Transverse colon (tissue), 4 donors: Measurements from ENCODE around the gene CRB2. TPM values are rescaled to one million over a fixed set of nuclear protein-coding genes. Genes with fewer than 3 reads are reported as not detected.

Source experiments
- DNase-seq: peaks from one replicate; pipeline ENCODE4 v3.0.0-alpha.2; 2019
- H3K27ac ChIP-seq, 4 donors: fragments of 200-600 bp; sonication (generic); 2 replicates each; pipeline ENCODE4 v1.5.1; 2016 to 2018; ENCODE audit warnings: inconsistent platforms in 4 of 4
- H3K27me3 ChIP-seq: fragments of 200-600 bp; sonication (generic); 2 replicates; pipeline ENCODE4 v1.5.1; 2017; ENCODE audit warnings: inconsistent platforms
- H3K36me3 ChIP-seq, 4 donors: fragments of 200-600 bp; sonication (generic); 2 replicates each; pipeline ENCODE4 v1.5.1; 2017 to 2019; ENCODE audit warnings: inconsistent platforms in 4 of 4
- H3K4me1 ChIP-seq, 4 donors: fragments of 200-600 bp; sonication (generic); 2 replicates each; pipeline ENCODE4 v1.5.1; 2017 to 2020; ENCODE audit warnings: inconsistent platforms in 4 of 4
- H3K4me3 ChIP-seq, 4 donors: fragments of 200-600 bp; sonication (generic); 1 replicate in 1 of 4; 2 replicates in 3 of 4; pipeline versions ENCODE4 v1.5.1 to v1.6.1; 2017 to 2019; ENCODE audit warnings: inconsistent platforms in 4 of 4
- H3K9me3 ChIP-seq, 2 donors: fragments of 200-600 bp; sonication (generic); 2 replicates each; pipeline ENCODE4 v1.5.1; 2017 to 2019; ENCODE audit warnings: inconsistent platforms in 2 of 2
- EP300 ChIP-seq: sonication (generic); formaldehyde crosslinking; IDR thresholded peaks from one replicate; pipeline ENCODE4 v1.6.1; 2017; ENCODE audit warnings: antibody characterized with exemption, low read depth
- POLR2A ChIP-seq: fragments of 450-650 bp; IDR thresholded peaks from one replicate; pipeline ENCODE4 v1.6.1; 2016; ENCODE audit warnings: antibody characterized with exemption, mild to moderate bottlenecking, moderate library complexity
- POLR2AphosphoS5 ChIP-seq, 3 donors: sonication (generic); formaldehyde crosslinking; IDR thresholded peaks; one replicate each; pipeline ENCODE4 v1.6.1; 2016; ENCODE audit warnings: antibody characterized with exemption in 3 of 3
- WGBS, 2 donors: methylation state at CpG; one replicate each; pipeline ENCODE4 v1.1.5; 2018; ENCODE audit warnings: low coverage in 1 of 2; 5-methylcytosine and 5-hydroxymethylcytosine counted together
- in situ Hi-C, 4 donors: fragments of 200-750 bp; cut with MboI; loops; one replicate each; pipeline versions ENCODE4 v1.15.0 to v1.15.1; 2017; ENCODE audit warnings: low sequenced_read_pairs in 3 of 4, low pct_ligation_motif_present in 1 of 4, low pct_unique_long_range_greater_than_20kb in 1 of 4
- intact Hi-C: fragments of 100-400 bp; cut with DNase I; formaldehyde crosslinking; loops from one replicate; pipeline ENCODE4 v1.15.1; 2023; ENCODE audit warnings: low total_unique reads
- total RNA-seq, 4 donors: library from RNA; depleted of rRNA; stranded (reverse); fragments of >200 nt; gene quantifications; one replicate each; pipeline ENCODE4 v1.1.0, GENCODE V29; 2016
- TF ChIP-seq, protein P1 (sequence below), 5 experiments: fragments of 200-600 bp in 3 of 5; fragments of 450-650 bp in 2 of 5; sonication (generic) in 3 of 5; IDR thresholded peaks; 1 replicate in 2 of 5; 2 replicates in 3 of 5; pipeline ENCODE4 v1.5.1; 2016 to 2017; ENCODE audit warnings: antibody characterized with exemption in 5 of 5, inconsistent platforms in 3 of 5, mild to moderate bottlenecking in 2 of 5, moderate library complexity in 1 of 5

The CRB2 gene
- total RNA-seq, 4 donors from 2014 or later, result 0.32 to 0.82 (median 0.75) TPM; not detected in 1

DNA sequence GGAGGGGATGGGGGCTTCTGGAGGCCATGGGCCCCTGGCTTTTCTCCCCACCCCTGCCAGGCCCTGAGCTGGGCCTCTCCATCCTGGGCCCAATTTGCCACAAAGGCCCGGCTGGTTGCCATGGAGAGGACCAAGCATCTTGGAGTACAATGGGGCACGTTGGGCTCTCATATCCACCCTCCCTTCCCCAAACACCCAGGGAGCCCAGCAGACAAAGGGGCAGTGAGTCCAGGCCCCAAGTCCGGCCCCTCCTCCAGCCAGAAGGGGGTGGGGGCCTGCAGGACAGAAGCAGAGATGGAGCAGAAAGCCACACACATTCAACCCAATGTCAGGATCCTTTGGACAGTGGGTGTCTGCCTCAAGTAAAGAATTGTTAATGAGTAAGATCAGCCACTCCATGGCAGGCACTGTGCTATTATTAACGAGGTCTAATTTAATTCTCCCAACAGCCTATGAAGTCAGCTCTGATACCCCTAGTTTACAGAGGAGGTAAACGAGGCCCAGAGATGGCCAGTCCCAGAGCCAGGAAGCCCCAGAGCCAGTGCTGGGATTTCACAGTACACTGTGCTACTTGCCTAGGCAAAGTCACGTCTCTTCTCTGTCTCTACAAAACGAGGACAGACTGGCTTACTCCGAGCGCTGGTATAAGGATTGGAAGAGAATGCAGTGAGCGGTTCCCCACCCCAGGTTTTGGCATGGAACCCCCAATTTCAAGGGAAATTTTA, 2.3 kb downstream of the CRB2 start:
- 81% methylated on average over 10 of the region's 10 CpGs; no CpG with 5 or more reads in 1 of the 2 donors for WGBS, 2 donors

DNA sequence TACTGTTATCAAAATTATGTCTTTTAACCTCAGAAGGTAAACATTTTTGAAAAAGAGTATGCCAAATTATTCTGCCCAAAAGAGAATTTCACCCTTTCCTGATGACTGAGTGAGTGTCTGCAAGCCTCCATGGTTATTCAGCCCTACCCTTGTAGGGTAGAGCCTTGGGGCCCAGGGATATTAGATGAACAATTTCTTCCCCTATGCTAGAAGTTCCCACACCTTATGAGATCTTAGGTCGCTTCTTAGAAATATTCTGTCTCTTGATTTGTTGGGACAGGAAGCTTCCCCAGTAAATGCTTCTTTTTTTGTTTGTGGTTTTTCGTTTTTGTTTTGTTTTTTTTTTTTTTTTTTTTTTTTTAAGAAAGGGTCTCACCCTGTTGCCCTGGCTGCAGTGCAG, 3.1 kb downstream of the CRB2 start:
- H3K36me3 ChIP-seq, result no peaks in the 10 kb centered on the region
- TF ChIP-seq POLR2A (no peak), POLR2AphosphoS5 (IDR thresholded peaks at IDR 0.05) (no peak), EP300 (no peak)
- TF ChIP-seq, protein P1, sequence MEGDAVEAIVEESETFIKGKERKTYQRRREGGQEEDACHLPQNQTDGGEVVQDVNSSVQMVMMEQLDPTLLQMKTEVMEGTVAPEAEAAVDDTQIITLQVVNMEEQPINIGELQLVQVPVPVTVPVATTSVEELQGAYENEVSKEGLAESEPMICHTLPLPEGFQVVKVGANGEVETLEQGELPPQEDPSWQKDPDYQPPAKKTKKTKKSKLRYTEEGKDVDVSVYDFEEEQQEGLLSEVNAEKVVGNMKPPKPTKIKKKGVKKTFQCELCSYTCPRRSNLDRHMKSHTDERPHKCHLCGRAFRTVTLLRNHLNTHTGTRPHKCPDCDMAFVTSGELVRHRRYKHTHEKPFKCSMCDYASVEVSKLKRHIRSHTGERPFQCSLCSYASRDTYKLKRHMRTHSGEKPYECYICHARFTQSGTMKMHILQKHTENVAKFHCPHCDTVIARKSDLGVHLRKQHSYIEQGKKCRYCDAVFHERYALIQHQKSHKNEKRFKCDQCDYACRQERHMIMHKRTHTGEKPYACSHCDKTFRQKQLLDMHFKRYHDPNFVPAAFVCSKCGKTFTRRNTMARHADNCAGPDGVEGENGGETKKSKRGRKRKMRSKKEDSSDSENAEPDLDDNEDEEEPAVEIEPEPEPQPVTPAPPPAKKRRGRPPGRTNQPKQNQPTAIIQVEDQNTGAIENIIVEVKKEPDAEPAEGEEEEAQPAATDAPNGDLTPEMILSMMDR (IDR thresholded peaks at IDR 0.05), result no peak
- H3K27ac ChIP-seq, result peak overlapping the region in 3 of 4 donors; percentile 45 to 64 (median 52)
- 36% methylated on average over 2 of the region's 2 CpGs; no CpG with 5 or more reads in 1 of the 2 donors for WGBS, 2 donors
- DNase-seq, result no peak
- H3K4me1 ChIP-seq, result peaks cover 3 to 42% (median 22%) of the 10 kb centered on the region in 4 donors
- intact Hi-C loops (loop anchor here (10.0 kb wide), 1 partner anchor 244 kb away; no protein-coding TSS in a partner anchor), in situ Hi-C loops (loop anchor here in 1 of 4 donors (10.0 kb wide), 1 partner anchor 274 kb away; no protein-coding TSS in a partner anchor)
- H3K9me3 ChIP-seq, result no peaks in the 10 kb centered on the region
- no peak overlapping the region for H3K4me3 ChIP-seq
- no peaks in the 10 kb centered on the region for H3K27me3 ChIP-seq

More for the DNA sequence above, 2.3 kb downstream of the CRB2 start:
- intact Hi-C loops (loop anchor here (10.0 kb wide), 1 partner anchor 244 kb away; no protein-coding TSS in a partner anchor), in situ Hi-C loops (loop anchor here in 1 of 4 donors (10.0 kb wide), 1 partner anchor 274 kb away; no protein-coding TSS in a partner anchor)
- DNase-seq, result no peak
- H3K9me3 ChIP-seq, result no peaks in the 10 kb centered on the region
- H3K27ac ChIP-seq, result no peak overlapping the region
- H3K36me3 ChIP-seq, result no peaks in the 10 kb centered on the region
- H3K27me3 ChIP-seq, result no peaks in the 10 kb centered on the region
- TF ChIP-seq POLR2A (no peak), EP300 (no peak), POLR2AphosphoS5 (IDR thresholded peaks at IDR 0.05) (no peak)
- TF ChIP-seq, protein P1 (IDR thresholded peaks at IDR 0.05), result no peak
- peaks cover 3 to 46% (median 22%) of the 10 kb centered on the region in 4 donors for H3K4me1 ChIP-seq
- H3K4me3 ChIP-seq, result no peak overlapping the region

GRCh38 chr9:123359546-123359945, 3.5 kb downstream of the CRB2 start:
- intact Hi-C loops, result loop anchor here (10.0 kb wide), 1 partner anchor 245 kb away; no protein-coding TSS in a partner anchor
- Histone ChIP-seq H3K27me3 (no peaks in the 10 kb centered on the region), H3K9me3 (no peaks in the 10 kb centered on the region), H3K4me3 (no peak overlapping the region), H3K36me3 (no peaks in the 10 kb centered on the region), H3K27ac (peak overlapping the region; percentile 28 to 64 (median 48)), H3K4me1 (peaks cover 3 to 39% (median 21%) of the 10 kb centered on the region in 4 donors)
- in situ Hi-C loops, result loop anchor here in 1 of 4 donors (10.0 kb wide), 1 partner anchor 275 kb away; no protein-coding TSS in a partner anchor
- 26 to 55% methylated on average over 2 to 3 of the region's 3 CpGs for WGBS, 2 donors
- no peak for DNase-seq
- TF ChIP-seq POLR2AphosphoS5 (IDR thresholded peaks at IDR 0.05) (no peak), EP300 (no peak), POLR2A (no peak)
- TF ChIP-seq, protein P1 (IDR thresholded peaks at IDR 0.05), result no peak
